HepG2 (cell line): Measurements from ENCODE around the gene INO80C. TPM values are rescaled to one million over a fixed set of nuclear protein-coding genes. Genes with fewer than 3 reads are reported as not detected.

Source experiments
- CSRNP1 ChIP-seq: sonication (generic); formaldehyde crosslinking; IDR thresholded peaks from 2 replicates; pipeline ENCODE4 v1.8.1; 2023; ENCODE audit warnings: mild to moderate bottlenecking, missing genetic modification reagents
- KDM3A ChIP-seq: IDR thresholded peaks from 2 replicates; pipeline ENCODE4 v1.6.1; 2018; ENCODE audit warnings: low read depth, missing compliant biosample characterization
- MLX ChIP-seq: IDR thresholded peaks from 2 replicates; pipeline ENCODE4 v1.6.1; 2016
- NFKBIZ ChIP-seq: IDR thresholded peaks from 2 replicates; pipeline ENCODE4 v1.6.1; 2018; ENCODE audit warnings: missing genetic modification reagents, missing compliant biosample characterization
- ZNF337 ChIP-seq: sonication (generic); formaldehyde crosslinking; IDR thresholded peaks from 2 replicates; pipeline ENCODE4 v1.5.1; 2020; ENCODE audit warnings: missing genetic modification reagents, low read depth, mild to moderate bottlenecking, borderline replicate concordance
- polyA plus RNA-seq, 8 experiments: library from polyadenylated mRNA; depleted of rRNA in 3 of 8; stranded (reverse) in 7 of 8; unstranded in 1 of 8; fragments of >200 nt; fragmentation: Illumina TruSeq in 4 of 8; extraction: Trizol in 4 of 8; gene quantifications; 2 replicates each; pipeline versions ENCODE4 v1.2.1 to v1.2.3, GENCODE V29; 2011 to 2016; ENCODE audit warnings: low read depth in 4 of 8, missing spikeins in 1 of 8, mixed read lengths in 1 of 8; ENCODE audit not compliant: insufficient read depth in 1 of 8
- total RNA-seq, 5 experiments: library from RNA; depleted of rRNA; stranded (reverse); fragments of >200 nt; fragmentation: Illumina TruSeq; extraction: Trizol; gene quantifications; 2 replicates each; pipeline ENCODE4 v1.2.3, GENCODE V29; 2016; ENCODE audit warnings: low read depth in 1 of 5
- TF ChIP-seq, protein P1 (sequence below): sonication (generic); formaldehyde crosslinking; IDR thresholded peaks from one replicate; pipeline ENCODE4 v1.5.1; 2020; ENCODE audit warnings: mild to moderate bottlenecking, missing genetic modification reagents; ENCODE audit errors: not compliant biosample characterization
- TF ChIP-seq, protein P2 (sequence below): sonication (generic); formaldehyde crosslinking; IDR thresholded peaks from 2 replicates; pipeline ENCODE4 v1.5.0; 2020; ENCODE audit warnings: mild to moderate bottlenecking, missing genetic modification reagents
- TF ChIP-seq, protein P3 (sequence below), 2 experiments: fragments of 450-650 bp in 1 of 2; sonication (generic) in 1 of 2; formaldehyde crosslinking; IDR thresholded peaks; 2 replicates each; pipeline versions ENCODE4 v1.5.0 to v1.8.0; 2020 to 2022; ENCODE audit warnings: mild to moderate bottlenecking in 1 of 2, missing genetic modification reagents in 1 of 2
- TF ChIP-seq, protein P4 (sequence below): sonication (generic); formaldehyde crosslinking; IDR thresholded peaks from 2 replicates; pipeline ENCODE4 v1.4.0; 2020; ENCODE audit warnings: missing genetic modification reagents

Gene INO80C
- total and polyA plus RNA-seq, 2 of the 13 experiments (the other 11 are each of a cell fraction or from before 2014, with no cell fraction given): 8.2 to 15.4 TPM

DNA sequence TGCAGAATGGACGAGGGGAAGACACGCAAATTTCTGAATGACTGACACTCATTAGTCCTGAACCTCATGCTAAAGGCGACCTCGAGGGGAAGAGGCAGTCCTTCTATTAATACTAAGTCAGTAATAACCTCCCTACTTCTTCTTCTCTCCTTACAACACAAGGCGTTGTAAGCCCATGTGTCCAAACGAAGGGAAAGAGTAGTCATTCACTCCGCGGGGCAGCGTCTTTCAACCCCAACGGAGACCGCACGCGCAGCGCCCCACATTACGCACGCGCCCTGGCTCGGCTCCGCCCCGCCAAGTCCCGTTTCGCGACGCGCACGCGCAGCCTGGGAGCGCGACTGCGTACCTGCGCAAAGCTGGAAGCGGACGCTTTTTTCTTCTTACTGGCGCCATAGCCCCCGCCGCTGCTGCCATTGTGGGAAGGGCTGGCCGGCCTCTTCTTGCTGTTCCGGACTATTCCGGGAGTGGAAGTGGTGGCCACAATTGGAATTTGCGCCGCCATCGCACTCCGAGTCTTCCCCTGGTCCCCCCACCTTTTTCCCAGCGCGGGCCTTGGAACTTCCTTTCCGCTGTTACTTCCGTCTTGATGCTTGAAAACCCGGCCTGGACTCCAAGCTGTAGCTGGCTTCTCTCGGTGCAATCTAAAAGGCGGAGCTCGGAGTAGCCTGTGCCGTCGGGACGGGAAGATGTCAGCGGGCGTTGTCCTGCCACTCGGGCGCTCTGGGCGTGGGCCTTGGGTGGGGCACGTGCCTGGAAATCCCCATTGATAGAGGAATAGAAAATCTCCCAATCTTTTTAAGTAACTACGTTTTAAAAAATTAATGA is at the start of gene INO80C (continued):
- TF ChIP-seq, protein P1, sequence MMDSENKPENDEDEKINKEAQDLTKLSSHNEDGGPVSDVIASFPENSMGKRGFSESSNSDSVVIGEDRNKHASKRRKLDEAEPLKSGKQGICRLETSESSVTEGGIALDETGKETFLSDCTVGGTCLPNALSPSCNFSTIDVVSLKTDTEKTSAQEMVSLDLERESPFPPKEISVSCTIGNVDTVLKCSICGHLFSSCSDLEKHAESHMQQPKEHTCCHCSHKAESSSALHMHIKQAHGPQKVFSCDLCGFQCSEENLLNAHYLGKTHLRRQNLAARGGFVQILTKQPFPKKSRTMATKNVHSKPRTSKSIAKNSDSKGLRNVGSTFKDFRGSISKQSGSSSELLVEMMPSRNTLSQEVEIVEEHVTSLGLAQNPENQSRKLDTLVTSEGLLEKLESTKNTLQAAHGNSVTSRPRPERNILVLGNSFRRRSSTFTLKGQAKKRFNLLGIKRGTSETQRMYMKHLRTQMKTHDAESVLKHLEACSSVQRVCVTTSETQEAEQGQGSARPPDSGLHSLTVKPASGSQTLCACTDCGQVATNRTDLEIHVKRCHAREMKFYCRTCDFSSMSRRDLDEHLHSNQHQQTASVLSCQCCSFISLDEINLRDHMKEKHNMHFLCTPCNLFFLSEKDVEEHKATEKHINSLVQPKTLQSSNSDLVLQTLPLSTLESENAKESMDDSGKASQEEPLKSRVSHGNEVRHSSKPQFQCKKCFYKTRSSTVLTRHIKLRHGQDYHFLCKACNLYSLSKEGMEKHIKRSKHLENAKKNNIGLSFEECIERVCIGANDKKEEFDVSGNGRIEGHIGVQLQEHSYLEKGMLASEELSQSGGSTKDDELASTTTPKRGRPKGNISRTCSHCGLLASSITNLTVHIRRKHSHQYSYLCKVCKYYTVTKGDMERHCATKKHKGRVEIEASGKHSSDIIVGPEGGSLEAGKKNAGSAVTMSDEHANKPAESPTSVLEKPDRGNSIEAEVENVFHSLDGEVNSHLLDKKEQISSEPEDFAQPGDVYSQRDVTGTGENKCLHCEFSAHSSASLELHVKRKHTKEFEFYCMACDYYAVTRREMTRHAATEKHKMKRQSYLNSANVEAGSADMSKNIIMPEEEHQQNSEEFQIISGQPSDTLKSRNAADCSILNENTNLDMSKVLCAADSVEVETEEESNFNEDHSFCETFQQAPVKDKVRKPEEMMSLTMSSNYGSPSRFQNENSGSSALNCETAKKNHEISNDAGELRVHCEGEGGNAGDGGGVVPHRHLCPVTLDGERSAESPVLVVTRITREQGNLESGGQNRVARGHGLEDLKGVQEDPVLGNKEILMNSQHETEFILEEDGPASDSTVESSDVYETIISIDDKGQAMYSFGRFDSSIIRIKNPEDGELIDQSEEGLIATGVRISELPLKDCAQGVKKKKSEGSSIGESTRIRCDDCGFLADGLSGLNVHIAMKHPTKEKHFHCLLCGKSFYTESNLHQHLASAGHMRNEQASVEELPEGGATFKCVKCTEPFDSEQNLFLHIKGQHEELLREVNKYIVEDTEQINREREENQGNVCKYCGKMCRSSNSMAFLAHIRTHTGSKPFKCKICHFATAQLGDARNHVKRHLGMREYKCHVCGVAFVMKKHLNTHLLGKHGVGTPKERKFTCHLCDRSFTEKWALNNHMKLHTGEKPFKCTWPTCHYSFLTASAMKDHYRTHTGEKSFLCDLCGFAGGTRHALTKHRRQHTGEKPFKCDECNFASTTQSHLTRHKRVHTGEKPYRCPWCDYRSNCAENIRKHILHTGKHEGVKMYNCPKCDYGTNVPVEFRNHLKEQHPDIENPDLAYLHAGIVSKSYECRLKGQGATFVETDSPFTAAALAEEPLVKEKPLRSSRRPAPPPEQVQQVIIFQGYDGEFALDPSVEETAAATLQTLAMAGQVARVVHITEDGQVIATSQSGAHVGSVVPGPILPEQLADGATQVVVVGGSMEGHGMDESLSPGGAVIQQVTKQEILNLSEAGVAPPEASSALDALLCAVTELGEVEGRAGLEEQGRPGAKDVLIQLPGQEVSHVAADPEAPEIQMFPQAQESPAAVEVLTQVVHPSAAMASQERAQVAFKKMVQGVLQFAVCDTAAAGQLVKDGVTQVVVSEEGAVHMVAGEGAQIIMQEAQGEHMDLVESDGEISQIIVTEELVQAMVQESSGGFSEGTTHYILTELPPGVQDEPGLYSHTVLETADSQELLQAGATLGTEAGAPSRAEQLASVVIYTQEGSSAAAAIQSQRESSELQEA (CRISPR knock-in tag): peak; percentile 72
- TF ChIP-seq MLX (CRISPR knock-in tag): peak; percentile 35; the same call in 1 of the 2 replicates
- TF ChIP-seq KDM3A: peak; percentile 95; the same call in 1 of the 2 replicates
- TF ChIP-seq CSRNP1 (CRISPR knock-in tag): peak; percentile 94
- TF ChIP-seq NFKBIZ (CRISPR knock-in tag): 0 out of 2 replicates have a peak, but pooled peaks have one; percentile 70
- TF ChIP-seq ZNF337: 0 out of 2 replicates have a peak, but pooled peaks have one; percentile 19
- TF ChIP-seq, protein P2, sequence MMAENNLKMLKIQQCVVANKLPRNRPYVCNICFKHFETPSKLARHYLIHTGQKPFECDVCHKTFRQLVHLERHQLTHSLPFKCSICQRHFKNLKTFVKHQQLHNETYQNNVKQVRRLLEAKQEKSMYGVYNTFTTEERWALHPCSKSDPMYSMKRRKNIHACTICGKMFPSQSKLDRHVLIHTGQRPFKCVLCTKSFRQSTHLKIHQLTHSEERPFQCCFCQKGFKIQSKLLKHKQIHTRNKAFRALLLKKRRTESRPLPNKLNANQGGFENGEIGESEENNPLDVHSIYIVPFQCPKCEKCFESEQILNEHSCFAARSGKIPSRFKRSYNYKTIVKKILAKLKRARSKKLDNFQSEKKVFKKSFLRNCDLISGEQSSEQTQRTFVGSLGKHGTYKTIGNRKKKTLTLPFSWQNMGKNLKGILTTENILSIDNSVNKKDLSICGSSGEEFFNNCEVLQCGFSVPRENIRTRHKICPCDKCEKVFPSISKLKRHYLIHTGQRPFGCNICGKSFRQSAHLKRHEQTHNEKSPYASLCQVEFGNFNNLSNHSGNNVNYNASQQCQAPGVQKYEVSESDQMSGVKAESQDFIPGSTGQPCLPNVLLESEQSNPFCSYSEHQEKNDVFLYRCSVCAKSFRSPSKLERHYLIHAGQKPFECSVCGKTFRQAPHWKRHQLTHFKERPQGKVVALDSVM (CRISPR knock-in tag): no peak
- TF ChIP-seq, protein P3, sequence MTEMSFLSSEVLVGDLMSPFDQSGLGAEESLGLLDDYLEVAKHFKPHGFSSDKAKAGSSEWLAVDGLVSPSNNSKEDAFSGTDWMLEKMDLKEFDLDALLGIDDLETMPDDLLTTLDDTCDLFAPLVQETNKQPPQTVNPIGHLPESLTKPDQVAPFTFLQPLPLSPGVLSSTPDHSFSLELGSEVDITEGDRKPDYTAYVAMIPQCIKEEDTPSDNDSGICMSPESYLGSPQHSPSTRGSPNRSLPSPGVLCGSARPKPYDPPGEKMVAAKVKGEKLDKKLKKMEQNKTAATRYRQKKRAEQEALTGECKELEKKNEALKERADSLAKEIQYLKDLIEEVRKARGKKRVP (CRISPR knock-in tag; IDR thresholded peaks at IDR 0.05): peak in 1 of 2 experiments; percentile 55; a peak in 1 of 4 replicates
- TF ChIP-seq, protein P4, sequence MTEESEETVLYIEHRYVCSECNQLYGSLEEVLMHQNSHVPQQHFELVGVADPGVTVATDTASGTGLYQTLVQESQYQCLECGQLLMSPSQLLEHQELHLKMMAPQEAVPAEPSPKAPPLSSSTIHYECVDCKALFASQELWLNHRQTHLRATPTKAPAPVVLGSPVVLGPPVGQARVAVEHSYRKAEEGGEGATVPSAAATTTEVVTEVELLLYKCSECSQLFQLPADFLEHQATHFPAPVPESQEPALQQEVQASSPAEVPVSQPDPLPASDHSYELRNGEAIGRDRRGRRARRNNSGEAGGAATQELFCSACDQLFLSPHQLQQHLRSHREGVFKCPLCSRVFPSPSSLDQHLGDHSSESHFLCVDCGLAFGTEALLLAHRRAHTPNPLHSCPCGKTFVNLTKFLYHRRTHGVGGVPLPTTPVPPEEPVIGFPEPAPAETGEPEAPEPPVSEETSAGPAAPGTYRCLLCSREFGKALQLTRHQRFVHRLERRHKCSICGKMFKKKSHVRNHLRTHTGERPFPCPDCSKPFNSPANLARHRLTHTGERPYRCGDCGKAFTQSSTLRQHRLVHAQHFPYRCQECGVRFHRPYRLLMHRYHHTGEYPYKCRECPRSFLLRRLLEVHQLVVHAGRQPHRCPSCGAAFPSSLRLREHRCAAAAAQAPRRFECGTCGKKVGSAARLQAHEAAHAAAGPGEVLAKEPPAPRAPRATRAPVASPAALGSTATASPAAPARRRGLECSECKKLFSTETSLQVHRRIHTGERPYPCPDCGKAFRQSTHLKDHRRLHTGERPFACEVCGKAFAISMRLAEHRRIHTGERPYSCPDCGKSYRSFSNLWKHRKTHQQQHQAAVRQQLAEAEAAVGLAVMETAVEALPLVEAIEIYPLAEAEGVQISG (CRISPR knock-in tag): peak; percentile 84
